Upper lobe of left lung (tissue), 6 donors: ENCODE results near the gene PKNOX2. TPM values are rescaled to one million over a fixed set of nuclear protein-coding genes. Genes with fewer than 3 reads are reported as not detected.

Experiments used
- ATAC-seq, 2 donors: fragments of 200-7000 bp; cut with Tn5 transposase; one replicate each; pipeline ENCODE4 v1.9.1; 2022; ENCODE audit warnings: mild to moderate bottlenecking in 2 of 2, moderate library complexity in 2 of 2; ENCODE audit not compliant: low FRiP score in 2 of 2
- DNase-seq, 2 donors: peaks; one replicate each; pipeline ENCODE4 v3.0.0-alpha.2; 2019 to 2020
- H3K27ac ChIP-seq, 4 donors: fragments of 200-600 bp; sonication (generic); one replicate each; pipeline ENCODE4 v1.5.1; 2016 to 2019
- H3K27me3 ChIP-seq, 4 donors: fragments of 200-600 bp; sonication (generic); one replicate each; pipeline ENCODE4 v1.5.1; 2017 to 2019
- H3K36me3 ChIP-seq, 4 donors: fragments of 200-600 bp; sonication (generic); one replicate each; pipeline ENCODE4 v1.5.1; 2016 to 2019
- H3K4me1 ChIP-seq, 4 donors: fragments of 200-600 bp; sonication (generic); one replicate each; pipeline ENCODE4 v1.5.1; 2018 to 2019
- H3K4me3 ChIP-seq, 4 donors: fragments of 200-600 bp; sonication (generic); one replicate each; pipeline ENCODE4 v1.5.1; 2017 to 2019; ENCODE audit warnings: mild to moderate bottlenecking in 2 of 4, moderate library complexity in 1 of 4
- H3K9me3 ChIP-seq, 4 donors: fragments of 200-600 bp; sonication (generic); one replicate each; pipeline ENCODE4 v1.5.1; 2018 to 2019
- EP300 ChIP-seq, 4 donors: sonication (generic); formaldehyde crosslinking; IDR thresholded peaks; one replicate each; pipeline ENCODE4 v1.5.1; 2017; ENCODE audit warnings: antibody characterized with exemption in 4 of 4, control low read depth in 2 of 4
- POLR2A ChIP-seq, 4 donors: fragments of 450-650 bp; IDR thresholded peaks; one replicate each; pipeline ENCODE4 v1.5.1; 2016 to 2017; ENCODE audit warnings: antibody characterized with exemption in 4 of 4, mild to moderate bottlenecking in 2 of 4
- POLR2AphosphoS5 ChIP-seq, 2 donors: sonication (generic); formaldehyde crosslinking; IDR thresholded peaks; one replicate each; pipeline ENCODE4 v1.5.1; 2017; ENCODE audit warnings: antibody characterized with exemption in 2 of 2
- WGBS, 2 donors: methylation state at CpG; one replicate each; pipeline ENCODE4 v1.1.5; 2017 to 2018; 5-methylcytosine and 5-hydroxymethylcytosine counted together
- total RNA-seq, 6 donors: library from RNA; depleted of rRNA in 4 of 6; stranded (reverse); fragments of >200 nt in 4 of 6; gene quantifications; one replicate each; pipeline versions ENCODE4 v1.1.0 to v1.2.1, GENCODE V29; 2016 to 2021
- TF ChIP-seq, protein P1 (sequence below), 6 experiments: fragments of 450-650 bp in 4 of 6; fragments of 200-600 bp in 2 of 6; sonication (generic) in 2 of 6; IDR thresholded peaks; one replicate each; pipeline ENCODE4 v1.5.1; 2016 to 2019; ENCODE audit warnings: antibody characterized with exemption in 6 of 6
- donor health status: DM: no; HTN: no; CAD: no; lungs with moderate emphysema.
- donor health status: DM: no; HTN: yes; CAD: no; lungs with severe emphysema.

Gene PKNOX2
- total RNA-seq, 6 donors from 2014 or later: 2.9 to 15.5 (median 8.4) TPM

DNA sequence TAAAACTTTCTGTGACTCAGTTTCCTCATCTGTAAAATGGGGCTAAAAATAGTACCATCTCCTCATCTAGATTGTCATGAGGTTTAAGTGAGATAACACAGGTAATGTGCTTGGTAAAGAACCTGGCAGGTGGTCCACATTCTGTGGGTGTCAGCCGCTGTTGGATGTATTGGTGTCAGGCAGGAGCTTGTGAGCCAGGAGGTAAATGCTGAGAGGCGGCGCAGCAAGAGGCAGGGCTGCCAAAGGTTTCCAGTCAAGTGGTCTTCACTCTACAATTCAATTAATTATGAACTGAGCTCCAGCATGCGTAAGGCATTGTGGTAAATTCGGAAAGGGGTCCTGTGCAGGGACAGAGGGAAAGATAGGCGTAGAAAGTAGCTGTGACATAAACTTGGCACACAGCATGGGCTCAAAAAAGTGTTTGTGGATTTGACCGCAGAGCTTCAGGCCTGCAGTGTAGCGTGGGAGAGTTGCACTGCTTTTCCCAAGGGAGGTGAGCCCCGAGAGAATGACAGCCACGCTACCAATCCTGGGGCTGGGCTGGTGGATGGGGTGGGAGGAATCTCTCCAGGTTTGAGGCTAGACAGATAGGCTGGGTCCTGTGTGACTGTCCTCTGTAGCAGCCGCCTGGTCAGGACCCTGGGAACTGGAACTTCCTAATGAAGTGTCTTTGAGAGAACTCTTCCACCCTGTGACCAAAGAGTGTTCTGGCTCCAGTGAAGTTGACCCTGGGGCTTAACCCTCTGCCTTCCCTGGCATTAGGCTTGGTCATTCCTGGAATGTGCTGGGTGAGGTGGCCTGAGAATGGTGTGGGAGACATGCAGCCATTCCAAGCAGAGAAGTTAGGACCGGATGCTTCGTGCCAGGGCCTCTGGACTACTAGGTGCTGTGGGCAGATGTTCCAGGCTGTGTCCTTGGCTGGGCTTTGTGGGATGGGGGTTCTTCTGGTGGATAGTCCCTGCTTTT lies 209.2 kb downstream of the PKNOX2 start:
- no peak overlapping the region for H3K4me3 ChIP-seq
- H3K27ac ChIP-seq: peak overlapping the region; percentile 37 to 75 (median 51)
- peak in 1 of 2 donors; percentile 22 for DNase-seq
- H3K9me3 ChIP-seq: no peaks in the 10 kb centered on the region
- no peaks in the 10 kb centered on the region for H3K27me3 ChIP-seq
- ATAC-seq: peak; percentile 26 to 48
- H3K36me3 ChIP-seq: peaks cover 0 to 3% (median 0%) of the 10 kb centered on the region in 4 donors
- TF ChIP-seq, protein P1, sequence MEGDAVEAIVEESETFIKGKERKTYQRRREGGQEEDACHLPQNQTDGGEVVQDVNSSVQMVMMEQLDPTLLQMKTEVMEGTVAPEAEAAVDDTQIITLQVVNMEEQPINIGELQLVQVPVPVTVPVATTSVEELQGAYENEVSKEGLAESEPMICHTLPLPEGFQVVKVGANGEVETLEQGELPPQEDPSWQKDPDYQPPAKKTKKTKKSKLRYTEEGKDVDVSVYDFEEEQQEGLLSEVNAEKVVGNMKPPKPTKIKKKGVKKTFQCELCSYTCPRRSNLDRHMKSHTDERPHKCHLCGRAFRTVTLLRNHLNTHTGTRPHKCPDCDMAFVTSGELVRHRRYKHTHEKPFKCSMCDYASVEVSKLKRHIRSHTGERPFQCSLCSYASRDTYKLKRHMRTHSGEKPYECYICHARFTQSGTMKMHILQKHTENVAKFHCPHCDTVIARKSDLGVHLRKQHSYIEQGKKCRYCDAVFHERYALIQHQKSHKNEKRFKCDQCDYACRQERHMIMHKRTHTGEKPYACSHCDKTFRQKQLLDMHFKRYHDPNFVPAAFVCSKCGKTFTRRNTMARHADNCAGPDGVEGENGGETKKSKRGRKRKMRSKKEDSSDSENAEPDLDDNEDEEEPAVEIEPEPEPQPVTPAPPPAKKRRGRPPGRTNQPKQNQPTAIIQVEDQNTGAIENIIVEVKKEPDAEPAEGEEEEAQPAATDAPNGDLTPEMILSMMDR (IDR thresholded peaks at IDR 0.05): no peak
- TF ChIP-seq POLR2A (IDR thresholded peaks at IDR 0.05): no peak
- TF ChIP-seq EP300 (IDR thresholded peaks at IDR 0.05): peak in 1 of 4 donors; percentile 84
- TF ChIP-seq POLR2AphosphoS5 (IDR thresholded peaks at IDR 0.05): peak; percentile 72 to 73
- peaks cover 9 to 20% (median 16%) of the 10 kb centered on the region in 4 donors for H3K4me1 ChIP-seq
- WGBS, 2 donors: 77 to 84% methylated on average over 13 of the region's 13 CpGs

- peak overlapping the region; percentile 2 to 75 (median 51) for H3K27ac ChIP-seq
- H3K4me3 ChIP-seq: no peak overlapping the region
- TF ChIP-seq, protein P1 (IDR thresholded peaks at IDR 0.05): no peak
- TF ChIP-seq POLR2A (IDR thresholded peaks at IDR 0.05) (no peak), EP300 (IDR thresholded peaks at IDR 0.05) (no peak), POLR2AphosphoS5 (IDR thresholded peaks at IDR 0.05) (no peak)
Observed at GRCh38 chr11:125374398-125374797, 209.8 kb downstream of the PKNOX2 start.

GRCh38 chr11:125375146-125375545 lies 210.6 kb downstream of the PKNOX2 start:
- ATAC-seq (no peak), DNase-seq (no peak)
- peak overlapping the region; percentile 10 to 75 (median 48) for H3K27ac ChIP-seq
- H3K4me1 ChIP-seq: peaks cover 9 to 20% (median 16%) of the 10 kb centered on the region in 4 donors
- no peaks in the 10 kb centered on the region for H3K36me3 ChIP-seq
- no peak overlapping the region for H3K4me3 ChIP-seq
- no peak for TF ChIP-seq POLR2AphosphoS5 (IDR thresholded peaks at IDR 0.05)
- TF ChIP-seq POLR2A (IDR thresholded peaks at IDR 0.05): no peak
- TF ChIP-seq, protein P1 (IDR thresholded peaks at IDR 0.05): no peak
- no peak for TF ChIP-seq EP300 (IDR thresholded peaks at IDR 0.05)
- no peaks in the 10 kb centered on the region for H3K27me3 ChIP-seq
- WGBS, 2 donors: 62 to 66% methylated on average over 6 of the region's 6 CpGs
- no peaks in the 10 kb centered on the region for H3K9me3 ChIP-seq

More at GRCh38 chr11:125374398-125374797, 209.8 kb downstream of the PKNOX2 start:
- no peaks in the 10 kb centered on the region for H3K9me3 ChIP-seq
- 82 to 92% methylated on average over 4 of the region's 4 CpGs for WGBS, 2 donors
- ATAC-seq (no peak), DNase-seq (no peak)
- H3K27me3 ChIP-seq: no peaks in the 10 kb centered on the region
- H3K4me1 ChIP-seq: peaks cover 9 to 20% (median 16%) of the 10 kb centered on the region in 4 donors
- peaks cover 0 to 3% (median 0%) of the 10 kb centered on the region in 4 donors for H3K36me3 ChIP-seq

DNA sequence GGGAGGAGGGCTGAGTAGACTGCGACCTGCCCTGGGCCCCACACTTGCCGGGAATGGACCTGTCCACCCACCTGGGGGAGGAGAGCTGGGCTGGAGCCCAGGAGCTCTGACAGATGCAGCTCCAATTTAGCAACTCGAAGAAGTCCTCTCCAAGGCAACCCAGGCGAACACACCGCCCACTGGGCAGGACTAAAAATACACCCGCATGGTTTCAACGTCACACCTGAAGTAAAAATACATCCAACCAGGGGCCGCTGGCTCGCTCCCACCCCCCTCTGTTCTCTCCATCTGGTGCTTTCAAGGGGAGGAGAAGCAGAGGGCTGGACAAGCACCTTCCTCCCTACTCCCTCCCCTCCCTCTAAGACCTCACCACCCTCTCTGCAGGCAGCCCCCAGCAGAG lies 211.6 kb downstream of the PKNOX2 start:
- TF ChIP-seq POLR2A (IDR thresholded peaks at IDR 0.05) (no peak), POLR2AphosphoS5 (IDR thresholded peaks at IDR 0.05) (peak in 1 of 2 donors; percentile 32), EP300 (IDR thresholded peaks at IDR 0.05) (peak in 1 of 4 donors; percentile 17)
- TF ChIP-seq, protein P1 (IDR thresholded peaks at IDR 0.05): peak in 1 of 6 experiments; percentile 12
- Histone ChIP-seq H3K4me3 (no peak overlapping the region), H3K9me3 (no peaks in the 10 kb centered on the region), H3K4me1 (peaks cover 9 to 20% (median 16%) of the 10 kb centered on the region in 4 donors), H3K27me3 (no peaks in the 10 kb centered on the region), H3K27ac (peak overlapping the region; percentile 10 to 75 (median 48)), H3K36me3 (no peaks in the 10 kb centered on the region)
- peak in 1 of 2 donors; percentile 46 for DNase-seq
- ATAC-seq: no peak
- WGBS, 2 donors: 44 to 80% methylated on average over 1 to 9 of the region's 9 CpGs
